Activated naive CD4-positive, alpha-beta T cell treated with anti-CD3 and anti-CD28 coated beads for 36 hours (primary cell): ENCODE measurements around the gene WASL. TPM values are rescaled to one million over a fixed set of nuclear protein-coding genes. Genes with fewer than 3 reads are reported as not detected.
"Not testable (repeated sequence)": the region's sequence is repeated elsewhere in the genome, so short reads cannot be mapped to it uniquely, and the experiment has no call there.

Source experiments
- CTCF ChIA-PET: fragments of 350-600 bp; sonication (Branson Sonifier 250); formaldehyde crosslinking; loops from one replicate; lab custom pipeline; 2021; ENCODE audit warnings: antibody characterized with exemption; lab: Charles Lee
- DNase-seq: peaks from one replicate; pipeline ENCODE4 v3.0.0-alpha.2; 2020
- H3K27ac Mint-ChIP-seq: one replicate; pipeline ENCODE4 v1.8.0; 2021; ENCODE audit warnings: mild to moderate bottlenecking, mixed read lengths
- H3K27me3 Mint-ChIP-seq: one replicate; pipeline ENCODE4 v1.8.0; 2021; ENCODE audit warnings: low read depth, mixed read lengths
- H3K36me3 Mint-ChIP-seq: one replicate; pipeline ENCODE4 v1.8.0; 2021; ENCODE audit warnings: low read depth, mixed read lengths
- H3K4me1 Mint-ChIP-seq: one replicate; pipeline ENCODE4 v1.8.0; 2021; ENCODE audit warnings: low read depth, mixed read lengths
- H3K4me3 Mint-ChIP-seq: one replicate; pipeline ENCODE4 v1.8.0; 2021; ENCODE audit warnings: mild to moderate bottlenecking, moderate library complexity, mixed read lengths
- H3K9me3 Mint-ChIP-seq: one replicate; pipeline ENCODE4 v1.8.0; 2021; ENCODE audit warnings: mixed read lengths
- intact Hi-C: fragments of 100-400 bp; cut with micrococcal nuclease; formaldehyde crosslinking; loops from one replicate; pipeline ENCODE4 v1.15.1; 2023
- total RNA-seq, 2 experiments: library from RNA; stranded (reverse); gene quantifications; one replicate each; pipeline ENCODE4 v1.2.3, GENCODE V29; 2021

The WASL gene
- 1 to 10 TPM; 3.7 to 3.8 TPM for total RNA-seq

GRCh38 chr7:123748734-123749536 lies at the start of gene WASL:
Gene WASL, minus strand, starts transcription at chr7:123749003. Its CDS starts 269 bp downstream, at chr7:123748734.
- Mint-ChIP-seq H3K36me3 (peaks cover 6% of the 10 kb centered on the region), H3K27me3 (no peaks in the 10 kb centered on the region), H3K4me1 (peaks cover 46% of the 10 kb centered on the region), H3K27ac (peak within 1 kb of the TSS; percentile 95), H3K9me3 (no peaks in the 10 kb centered on the region), H3K4me3 (peak within 1 kb of the TSS; percentile 95)
- intact Hi-C loops = loop anchor here (1.0 to 2.0 kb wide), 6 partner anchors 38 to 1180 kb away; partner anchors contain the start of genes IQUB, NDUFA5 and POT1
- CTCF ChIA-PET = interaction anchor here (0.6 to 1.8 kb wide), 6 partner anchors 9 to 256 kb away, joined by 3 to 7 read pairs (median 4); no protein-coding TSS in a partner anchor
- DNase-seq = peak; percentile 89

- intact Hi-C loops = loop anchor here (1.0 to 5.0 kb wide), 8 partner anchors 26 to 989 kb away; no protein-coding TSS in a partner anchor
- Mint-ChIP-seq H3K4me3 (no peak overlapping the region), H3K4me1 (no peaks in the 10 kb centered on the region), H3K36me3 (no peaks in the 10 kb centered on the region), H3K27ac (no peak overlapping the region), H3K27me3 (no peaks in the 10 kb centered on the region), H3K9me3 (no peaks in the 10 kb centered on the region)
- CTCF ChIA-PET = interaction anchor here (0.6 to 5.1 kb wide), 28 partner anchors 10 to 1749 kb away, joined by 3 to 106 read pairs (median 4); partner anchors contain the start of gene WASL
- DNase-seq = no peak
These were observed 49.1 kb upstream of the WASL start for GRCh38 chr7:123797673-123798531.

GRCh38 chr7:123796568-123796967 lies 47.8 kb upstream of the WASL start:
- H3K36me3 Mint-ChIP-seq = no peaks in the 10 kb centered on the region
- intact Hi-C loops = loop anchor here (2.0 to 5.0 kb wide), 4 partner anchors 114 to 991 kb away; no protein-coding TSS in a partner anchor
- CTCF ChIA-PET = interaction anchor here (1.1 to 5.1 kb wide), 5 partner anchors 69 to 216 kb away, joined by 3 to 106 read pairs (median 20); no protein-coding TSS in a partner anchor
- no peak for DNase-seq
- no peak overlapping the region for H3K27ac Mint-ChIP-seq
- H3K4me1 Mint-ChIP-seq = no peaks in the 10 kb centered on the region
- H3K27me3 Mint-ChIP-seq = no peaks in the 10 kb centered on the region
- no peak overlapping the region for H3K4me3 Mint-ChIP-seq
- no peaks in the 10 kb centered on the region for H3K9me3 Mint-ChIP-seq

GRCh38 chr7:123795917-123796316 lies 47.1 kb upstream of the WASL start:
- DNase-seq = no peak
- Mint-ChIP-seq H3K36me3 (no peaks in the 10 kb centered on the region), H3K27me3 (no peaks in the 10 kb centered on the region), H3K4me3 (no peak overlapping the region), H3K27ac (no peak overlapping the region), H3K4me1 (no peaks in the 10 kb centered on the region), H3K9me3 (no peaks in the 10 kb centered on the region)
- intact Hi-C loops = loop anchor here (2.0 to 5.0 kb wide), 4 partner anchors 113 to 991 kb away; no protein-coding TSS in a partner anchor
- CTCF ChIA-PET = interaction anchor here (1.0 to 5.1 kb wide), 3 partner anchors 69 to 72 kb away, joined by 3 to 106 read pairs (median 21); no protein-coding TSS in a partner anchor

- not testable (repeated sequence) for H3K4me1 Mint-ChIP-seq, H3K27ac Mint-ChIP-seq, H3K9me3 Mint-ChIP-seq, H3K27me3 Mint-ChIP-seq, H3K36me3 Mint-ChIP-seq, H3K4me3 Mint-ChIP-seq, DNase-seq
- intact Hi-C loops = loop anchor here (5.0 kb wide), 3 partner anchors 158 to 992 kb away; no protein-coding TSS in a partner anchor
- CTCF ChIA-PET = interaction anchor here (1.0 to 3.0 kb wide), 3 partner anchors 13 to 73 kb away, joined by 3 to 21 read pairs (median 3); no protein-coding TSS in a partner anchor
These were observed 46.3 kb upstream of the WASL start for GRCh38 chr7:123795116-123795515.

GRCh38 chr7:123792547-123792946 lies 43.7 kb upstream of the WASL start:
- CTCF ChIA-PET = interaction anchor here (1.4 to 3.0 kb wide), 3 partner anchors 8 to 73 kb away, joined by 3 to 21 read pairs (median 3); no protein-coding TSS in a partner anchor
- H3K36me3 Mint-ChIP-seq = no peaks in the 10 kb centered on the region
- no peak overlapping the region for H3K4me3 Mint-ChIP-seq
- peaks cover 8% of the 10 kb centered on the region for H3K4me1 Mint-ChIP-seq
- intact Hi-C loops = no loop called here
- DNase-seq = no peak
- H3K27ac Mint-ChIP-seq = no peak overlapping the region
- no peaks in the 10 kb centered on the region for H3K9me3 Mint-ChIP-seq
- H3K27me3 Mint-ChIP-seq = no peaks in the 10 kb centered on the region

- Mint-ChIP-seq H3K36me3 (no peaks in the 10 kb centered on the region), H3K4me3 (no peak overlapping the region), H3K27me3 (no peaks in the 10 kb centered on the region), H3K4me1 (peaks cover 8% of the 10 kb centered on the region), H3K9me3 (no peaks in the 10 kb centered on the region), H3K27ac (no peak overlapping the region)
- CTCF ChIA-PET = interaction anchor here (1.1 to 1.2 kb wide), 3 partner anchors 13 to 79 kb away, joined by 3 to 6 read pairs (median 3); no protein-coding TSS in a partner anchor
- intact Hi-C loops = no loop called here
- DNase-seq = no peak
These were observed 42.2 kb upstream of the WASL start for GRCh38 chr7:123791001-123791400.

GRCh38 chr7:123789817-123790216 lies 41.0 kb upstream of the WASL start:
- H3K9me3 Mint-ChIP-seq = no peaks in the 10 kb centered on the region
- intact Hi-C loops = loop anchor here (5.0 kb wide), 1 partner anchor 977 kb away; the partner anchor contains the start of gene GPR37
- peaks cover 8% of the 10 kb centered on the region for H3K4me1 Mint-ChIP-seq
- CTCF ChIA-PET = interaction anchor here (1.8 kb wide), 1 partner anchor 9 kb away, joined by 3 read pairs; no protein-coding TSS in a partner anchor
- H3K4me3 Mint-ChIP-seq = no peak overlapping the region
- H3K27me3 Mint-ChIP-seq = no peaks in the 10 kb centered on the region
- no peak for DNase-seq
- no peaks in the 10 kb centered on the region for H3K36me3 Mint-ChIP-seq
- no peak overlapping the region for H3K27ac Mint-ChIP-seq

GRCh38 chr7:123789206-123789784 lies 40.5 kb upstream of the WASL start:
- H3K4me1 Mint-ChIP-seq = peaks cover 8% of the 10 kb centered on the region
- CTCF ChIA-PET = interaction anchor here (1.8 to 2.0 kb wide), 3 partner anchors 8 to 76 kb away, joined by 3 to 6 read pairs (median 5); no protein-coding TSS in a partner anchor
- no peak for DNase-seq
- H3K27ac Mint-ChIP-seq = no peak overlapping the region
- no peaks in the 10 kb centered on the region for H3K27me3 Mint-ChIP-seq
- H3K36me3 Mint-ChIP-seq = no peaks in the 10 kb centered on the region
- intact Hi-C loops = loop anchor here (5.0 kb wide), 1 partner anchor 978 kb away; the partner anchor contains the start of gene GPR37
- no peaks in the 10 kb centered on the region for H3K9me3 Mint-ChIP-seq
- H3K4me3 Mint-ChIP-seq = no peak overlapping the region

- H3K27ac Mint-ChIP-seq = no peak overlapping the region
These were observed 39.8 kb upstream of the WASL start for GRCh38 chr7:123788584-123788983.

More at GRCh38 chr7:123788584-123788983, 39.8 kb upstream of the WASL start:
- CTCF ChIA-PET = interaction anchor here (0.8 to 2.0 kb wide), 3 partner anchors 9 to 152 kb away, joined by 3 to 6 read pairs (median 5); no protein-coding TSS in a partner anchor
- no peak for DNase-seq
- Mint-ChIP-seq H3K27me3 (no peaks in the 10 kb centered on the region), H3K9me3 (no peaks in the 10 kb centered on the region), H3K4me1 (peaks cover 8% of the 10 kb centered on the region), H3K4me3 (no peak overlapping the region), H3K36me3 (no peaks in the 10 kb centered on the region)
- intact Hi-C loops = loop anchor here (5.0 kb wide), 1 partner anchor 979 kb away; the partner anchor contains the start of gene GPR37
